HuH-7.5 (cell line): ENCODE data around the gene CSTB.

Source experiments
- DNase-seq: peaks from one replicate; pipeline ENCODE4 v3.0.0; 2011; ENCODE audit warnings: low spot score

Gene CSTB

GRCh38 chr21:43789276-43790009 is 13.3 kb upstream of the CSTB start, which contains the start of gene RRP1:
Gene RRP1, plus strand, starts transcription at chr21:43789577. Its CDS starts 53 bp downstream, at chr21:43789630.
- peak; percentile 89 for DNase-seq

GRCh38 chr21:43786807-43787440 is 10.8 kb upstream of the CSTB start:
- DNase-seq, result no peak

GRCh38 chr21:43786300-43786806 is 10.2 kb upstream of the CSTB start:
- DNase-seq, result no peak

- no peak for DNase-seq
Observed at GRCh38 chr21:43785134-43785533, 9.0 kb upstream of the CSTB start.

- no peak for DNase-seq
Observed at GRCh38 chr21:43783098-43783700, 7.1 kb upstream of the CSTB start.

GRCh38 chr21:43782431-43783097 is 6.5 kb upstream of the CSTB start:
- DNase-seq, result no peak

GRCh38 chr21:43781846-43782245 is 5.7 kb upstream of the CSTB start:
- no peak for DNase-seq

GRCh38 chr21:43779660-43780059 is 3.6 kb upstream of the CSTB start:
- DNase-seq, result no peak

GRCh38 chr21:43778469-43779335 is 2.6 kb upstream of the CSTB start:
- DNase-seq, result no peak

GRCh38 chr21:43777953-43778352 is 1.8 kb upstream of the CSTB start:
- no peak for DNase-seq

- DNase-seq, result no peak
Observed at GRCh38 chr21:43775190-43775589, 918 bp downstream of the CSTB start.

GRCh38 chr21:43774163-43774562 is 1.9 kb downstream of the CSTB start:
- no peak for DNase-seq

- no peak for DNase-seq
Observed at GRCh38 chr21:43772425-43772821, 3.7 kb downstream of the CSTB start.

- DNase-seq, result no peak
Observed at GRCh38 chr21:43771698-43772424, 4.2 kb downstream of the CSTB start.

GRCh38 chr21:43771199-43771675 is 4.9 kb downstream of the CSTB start:
- DNase-seq, result no peak

- no peak for DNase-seq
Observed at GRCh38 chr21:43770066-43770655, 5.9 kb downstream of the CSTB start.

- DNase-seq, result no peak
Observed at GRCh38 chr21:43769325-43769958, 6.7 kb downstream of the CSTB start.

- no peak for DNase-seq
Observed at GRCh38 chr21:43768868-43769167, 7.3 kb downstream of the CSTB start.

- no peak for DNase-seq
Observed at GRCh38 chr21:43767984-43768867, 7.9 kb downstream of the CSTB start.
